NCI-H1048 (cell line): ENCODE data around the gene ARID3B.

ENCODE experiments used
- DNase-seq: peaks from one replicate; lab custom pipeline; 2025; lab: John Stamatoyannopoulos, UW

ARID3B gene

GRCh38 chr15:74643665-74644204, 102.7 kb downstream of the ARID3B start:
- DNase-seq, result no peak

- DNase-seq, result no peak
Measured at GRCh38 chr15:74646480-74646879, 105.5 kb downstream of the ARID3B start.
